ENCODE data around the gene SOWAHD.

DNA sequence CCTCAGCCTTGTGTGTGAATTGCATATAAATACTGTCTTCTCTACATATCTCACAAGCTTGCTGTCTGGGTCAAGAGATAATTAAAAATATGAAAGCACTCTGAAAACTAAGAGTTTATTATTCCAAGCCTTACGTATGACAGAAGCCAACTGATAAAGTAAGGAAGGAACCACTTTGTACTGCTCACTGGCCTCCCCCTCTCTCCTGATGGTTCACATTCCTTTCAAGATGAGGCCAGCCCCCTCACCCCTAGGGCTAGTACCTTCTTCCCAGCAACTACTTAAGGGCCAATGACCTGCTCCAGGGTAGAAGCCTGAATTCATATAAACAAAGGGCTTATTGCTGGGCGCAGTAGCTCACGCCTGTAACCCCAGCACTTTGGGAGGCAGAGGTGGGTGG lies 5.4 kb upstream of the SOWAHD start:
- no peak for TF ChIP-seq EZH2 (IDR thresholded peaks at IDR 0.05; ENCODE audit: borderline replicate concordance, insufficient read depth, low read depth, low read length, poor library complexity, severe bottlenecking)
- TF ChIP-seq, protein P1, sequence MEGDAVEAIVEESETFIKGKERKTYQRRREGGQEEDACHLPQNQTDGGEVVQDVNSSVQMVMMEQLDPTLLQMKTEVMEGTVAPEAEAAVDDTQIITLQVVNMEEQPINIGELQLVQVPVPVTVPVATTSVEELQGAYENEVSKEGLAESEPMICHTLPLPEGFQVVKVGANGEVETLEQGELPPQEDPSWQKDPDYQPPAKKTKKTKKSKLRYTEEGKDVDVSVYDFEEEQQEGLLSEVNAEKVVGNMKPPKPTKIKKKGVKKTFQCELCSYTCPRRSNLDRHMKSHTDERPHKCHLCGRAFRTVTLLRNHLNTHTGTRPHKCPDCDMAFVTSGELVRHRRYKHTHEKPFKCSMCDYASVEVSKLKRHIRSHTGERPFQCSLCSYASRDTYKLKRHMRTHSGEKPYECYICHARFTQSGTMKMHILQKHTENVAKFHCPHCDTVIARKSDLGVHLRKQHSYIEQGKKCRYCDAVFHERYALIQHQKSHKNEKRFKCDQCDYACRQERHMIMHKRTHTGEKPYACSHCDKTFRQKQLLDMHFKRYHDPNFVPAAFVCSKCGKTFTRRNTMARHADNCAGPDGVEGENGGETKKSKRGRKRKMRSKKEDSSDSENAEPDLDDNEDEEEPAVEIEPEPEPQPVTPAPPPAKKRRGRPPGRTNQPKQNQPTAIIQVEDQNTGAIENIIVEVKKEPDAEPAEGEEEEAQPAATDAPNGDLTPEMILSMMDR (IDR thresholded peaks at IDR 0.05) = no peak

Measured in B cell (primary cell).